Activated gamma-delta T cell treated with Interleukin-2 at 50 U/mL for 16 hours (primary cell): Measurements from ENCODE around the gene TAS2R20.

Experiments
- DNase-seq: peaks from one replicate; pipeline ENCODE4 v3.0.0-alpha.2; 2020

The TAS2R20 gene

GRCh38 chr12:10957741-10958140 is 40.4 kb downstream of the TAS2R20 start:
- no peak for DNase-seq

- no peak for DNase-seq
These were observed 42.0 kb downstream of the TAS2R20 start for GRCh38 chr12:10956085-10956484.

DNA sequence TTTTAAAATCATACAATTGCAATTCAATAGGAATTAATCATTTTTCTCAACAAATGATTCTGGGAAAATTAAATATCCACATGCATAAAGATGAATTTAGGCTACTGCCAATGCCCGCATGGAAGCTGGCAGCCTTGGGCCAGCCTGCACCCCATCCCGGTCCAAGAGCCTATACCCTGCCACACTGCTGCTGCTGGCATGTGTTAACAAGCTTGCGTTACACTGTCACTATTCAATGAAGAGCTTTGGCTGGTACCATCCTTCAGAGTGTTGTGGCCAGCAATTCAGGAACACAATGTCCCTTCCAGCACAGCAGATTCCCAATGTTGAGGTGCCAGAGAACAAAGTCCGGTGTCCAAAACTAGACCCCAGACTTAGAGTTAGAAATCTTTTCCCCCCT is 45.5 kb downstream of the TAS2R20 start:
- no peak for DNase-seq
